Dermis lymphatic vessel endothelial cell (primary cell): ENCODE measurements around the gene DNAL1. TPM values are rescaled to one million over a fixed set of nuclear protein-coding genes. Genes with fewer than 3 reads are reported as not detected.

Experiments
- total RNA-seq: library from RNA; depleted of rRNA; stranded (reverse); fragments of >200 nt; gene quantifications from 2 replicates; pipeline ENCODE4 v1.2.1, GENCODE V29; 2014

DNAL1 gene, protein sequence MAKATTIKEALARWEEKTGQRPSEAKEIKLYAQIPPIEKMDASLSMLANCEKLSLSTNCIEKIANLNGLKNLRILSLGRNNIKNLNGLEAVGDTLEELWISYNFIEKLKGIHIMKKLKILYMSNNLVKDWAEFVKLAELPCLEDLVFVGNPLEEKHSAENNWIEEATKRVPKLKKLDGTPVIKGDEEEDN
- total RNA-seq, result 4.4 and 6.5 TPM in 2 replicates

GRCh38 chr14:73644531-73645247 is at the start of gene DNAL1:
TSS of gene DNAL1 (plus strand) at chr14:73644986. CDS start at chr14:73645040, 54 bp downstream.

GRCh38 chr14:73612339-73613045 is 32.3 kb upstream of the DNAL1 start, which contains the start of gene ACOT6:
TSS of gene ACOT6 (plus strand) at chr14:73612517. CDS start at chr14:73612572, 55 bp downstream.

GRCh38 chr14:73713803-73714655 is 69.2 kb downstream of the DNAL1 start, which contains the start of gene PNMA1:
TSS of gene PNMA1 (minus strand) at chr14:73714384. CDS start at chr14:73713639, 745 bp downstream.

Other genes with a start within 250 kb of the DNAL1 start
- 64.6 and 94.4 TPM in 2 replicates for gene NUMB, start 186.4 kb upstream of the DNAL1 start, total RNA-seq
- gene RIOX1, start 154.1 kb upstream of the DNAL1 start, total RNA-seq, result 14.6 and 16.8 TPM in 2 replicates
- 0.60 and 1.8 TPM in 2 replicates for gene ACOT1, start 107.8 kb upstream of the DNAL1 start, total RNA-seq
- gene HEATR4, start 86.0 kb upstream of the DNAL1 start, total RNA-seq, result 0.09 TPM in 1 of 2 replicates, not detected in the other
- gene ACOT2, start 75.8 kb upstream of the DNAL1 start, total RNA-seq, result 8.8 and 18.3 TPM in 2 replicates
- gene ACOT4, start 53.1 kb upstream of the DNAL1 start, total RNA-seq, result 0.09 and 0.33 TPM in 2 replicates
- gene ACOT6, start 32.5 kb upstream of the DNAL1 start, total RNA-seq, result not detected in 2 replicates
- 15.1 and 18.9 TPM in 2 replicates for gene PNMA1, start 69.4 kb downstream of the DNAL1 start, total RNA-seq
- 1.6 and 2.0 TPM in 2 replicates for gene PTGR2, start 206.8 kb downstream of the DNAL1 start, total RNA-seq
- gene ZNF410, start 241.9 kb downstream of the DNAL1 start, total RNA-seq, result 50.7 and 55.6 TPM in 2 replicates